ENCODE results near the gene YARS1.

DNA sequence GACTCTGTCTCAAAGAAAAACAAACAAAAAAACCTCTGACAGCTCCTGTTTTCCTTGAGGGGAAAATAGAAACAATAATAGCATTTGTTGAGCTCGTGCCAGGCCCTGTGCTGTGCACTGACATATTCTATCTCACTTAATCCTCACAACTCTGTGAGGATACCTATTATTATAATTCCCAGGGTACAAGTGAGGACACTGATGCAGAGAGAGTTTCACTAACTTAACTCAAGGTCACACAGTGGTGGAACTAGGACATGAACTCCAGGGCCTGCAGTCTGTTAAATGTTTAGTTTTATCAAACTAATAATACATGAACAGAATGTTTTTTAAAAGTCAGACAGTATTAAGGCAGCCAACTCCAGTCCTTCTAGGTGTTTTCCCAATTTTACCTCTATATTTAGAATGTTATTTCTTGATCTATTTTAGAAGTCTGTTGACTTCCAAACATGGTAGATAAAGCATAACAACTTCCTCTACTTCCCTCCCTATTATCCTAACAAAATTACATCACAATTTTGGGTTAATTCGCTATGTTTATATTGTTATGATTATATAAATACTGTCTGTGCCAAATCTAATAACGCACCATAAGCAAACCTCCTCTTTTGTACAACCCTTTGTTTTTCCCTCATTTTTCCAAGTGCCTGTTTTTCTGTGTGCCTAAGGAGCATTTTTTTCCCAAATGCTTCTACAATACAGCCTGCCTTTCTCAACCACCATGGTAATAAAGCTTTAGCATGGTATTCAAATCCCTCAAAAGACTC lies 48.7 kb upstream of the YARS1 start:
- TF ChIP-seq, protein P1, sequence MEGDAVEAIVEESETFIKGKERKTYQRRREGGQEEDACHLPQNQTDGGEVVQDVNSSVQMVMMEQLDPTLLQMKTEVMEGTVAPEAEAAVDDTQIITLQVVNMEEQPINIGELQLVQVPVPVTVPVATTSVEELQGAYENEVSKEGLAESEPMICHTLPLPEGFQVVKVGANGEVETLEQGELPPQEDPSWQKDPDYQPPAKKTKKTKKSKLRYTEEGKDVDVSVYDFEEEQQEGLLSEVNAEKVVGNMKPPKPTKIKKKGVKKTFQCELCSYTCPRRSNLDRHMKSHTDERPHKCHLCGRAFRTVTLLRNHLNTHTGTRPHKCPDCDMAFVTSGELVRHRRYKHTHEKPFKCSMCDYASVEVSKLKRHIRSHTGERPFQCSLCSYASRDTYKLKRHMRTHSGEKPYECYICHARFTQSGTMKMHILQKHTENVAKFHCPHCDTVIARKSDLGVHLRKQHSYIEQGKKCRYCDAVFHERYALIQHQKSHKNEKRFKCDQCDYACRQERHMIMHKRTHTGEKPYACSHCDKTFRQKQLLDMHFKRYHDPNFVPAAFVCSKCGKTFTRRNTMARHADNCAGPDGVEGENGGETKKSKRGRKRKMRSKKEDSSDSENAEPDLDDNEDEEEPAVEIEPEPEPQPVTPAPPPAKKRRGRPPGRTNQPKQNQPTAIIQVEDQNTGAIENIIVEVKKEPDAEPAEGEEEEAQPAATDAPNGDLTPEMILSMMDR (IDR thresholded peaks at IDR 0.05), result no peak
- TF ChIP-seq POLR2AphosphoS5 (IDR thresholded peaks at IDR 0.05), result no peak
